Body of pancreas (tissue), 4 donors: ENCODE measurements around the gene ADGRA1.

ENCODE experiments used
- POLR2A ChIP-seq, 3 donors: fragments of 450-650 bp; IDR thresholded peaks; one replicate each; pipeline ENCODE4 v1.6.1; 2016; ENCODE audit warnings: antibody characterized with exemption in 3 of 3, mild to moderate bottlenecking in 2 of 3
- TF ChIP-seq, protein P1 (sequence below), 7 experiments: fragments of 450-650 bp in 4 of 7; fragments of 200-600 bp in 3 of 7; sonication (generic) in 3 of 7; IDR thresholded peaks; one replicate each; pipeline ENCODE4 v1.5.1; 2016 to 2019; ENCODE audit warnings: antibody characterized with exemption in 7 of 7

DNA sequence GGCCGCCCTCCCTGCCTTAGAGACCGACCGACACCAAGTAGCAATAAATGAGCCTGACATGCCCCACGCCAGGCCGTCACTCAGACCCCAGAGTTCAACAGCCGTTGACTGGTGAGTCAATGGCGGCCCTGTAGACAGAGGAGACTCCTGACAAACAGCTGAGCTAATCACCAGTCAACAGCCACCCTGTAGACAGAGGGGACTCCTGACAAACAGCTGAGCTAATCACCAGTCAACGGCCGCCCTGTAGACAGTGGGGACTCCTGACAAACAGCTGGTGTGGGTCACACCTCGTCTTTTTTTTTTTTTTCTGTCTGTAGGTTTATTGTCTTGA lies 55.4 kb downstream of the ADGRA1 start:
- TF ChIP-seq, protein P1, sequence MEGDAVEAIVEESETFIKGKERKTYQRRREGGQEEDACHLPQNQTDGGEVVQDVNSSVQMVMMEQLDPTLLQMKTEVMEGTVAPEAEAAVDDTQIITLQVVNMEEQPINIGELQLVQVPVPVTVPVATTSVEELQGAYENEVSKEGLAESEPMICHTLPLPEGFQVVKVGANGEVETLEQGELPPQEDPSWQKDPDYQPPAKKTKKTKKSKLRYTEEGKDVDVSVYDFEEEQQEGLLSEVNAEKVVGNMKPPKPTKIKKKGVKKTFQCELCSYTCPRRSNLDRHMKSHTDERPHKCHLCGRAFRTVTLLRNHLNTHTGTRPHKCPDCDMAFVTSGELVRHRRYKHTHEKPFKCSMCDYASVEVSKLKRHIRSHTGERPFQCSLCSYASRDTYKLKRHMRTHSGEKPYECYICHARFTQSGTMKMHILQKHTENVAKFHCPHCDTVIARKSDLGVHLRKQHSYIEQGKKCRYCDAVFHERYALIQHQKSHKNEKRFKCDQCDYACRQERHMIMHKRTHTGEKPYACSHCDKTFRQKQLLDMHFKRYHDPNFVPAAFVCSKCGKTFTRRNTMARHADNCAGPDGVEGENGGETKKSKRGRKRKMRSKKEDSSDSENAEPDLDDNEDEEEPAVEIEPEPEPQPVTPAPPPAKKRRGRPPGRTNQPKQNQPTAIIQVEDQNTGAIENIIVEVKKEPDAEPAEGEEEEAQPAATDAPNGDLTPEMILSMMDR (IDR thresholded peaks at IDR 0.05), result no peak
- no peak for TF ChIP-seq POLR2A (IDR thresholded peaks at IDR 0.05)
